Endometrial microvascular endothelial cells (primary cell): ENCODE data around the gene ERAP2. TPM values are rescaled to one million over a fixed set of nuclear protein-coding genes. Genes with fewer than 3 reads are reported as not detected.

Experiments used
- total RNA-seq: library from RNA; depleted of rRNA; stranded (reverse); fragments of >200 nt; gene quantifications from one replicate; pipeline ENCODE4 v1.2.3, GENCODE V29; 2015; ENCODE audit errors: inconsistent ontology term

ERAP2 gene
- total RNA-seq, 1 donor from 2014 or later: 12.5 TPM

Other genes starting within 250 kb of the ERAP2 start
- gene CAST, start 214.1 kb upstream of the ERAP2 start, total RNA-seq: 155 TPM
- gene ERAP1, start 68.6 kb upstream of the ERAP2 start, total RNA-seq: 62.4 TPM
- gene LNPEP, start 59.6 kb downstream of the ERAP2 start, total RNA-seq: 14.2 TPM